ENCODE data around the gene CARD11. TPM values are rescaled to one million over a fixed set of nuclear protein-coding genes. Genes with fewer than 3 reads are reported as not detected.

Gene CARD11
- total RNA-seq, 3 donors from 2014 or later = 71.5 to 87.6 (median 87.5) TPM

GRCh38 chr7:2996141-2996540 is 47.5 kb downstream of the CARD11 start:
- DNase-seq = no peak
- Mint-ChIP-seq H3K9me3 (peaks cover 15% of the 10 kb centered on the region), H3K4me3 (no peak overlapping the region), H3K36me3 (ENCODE audit: insufficient read depth) (peaks cover 45% of the 10 kb centered on the region), H3K27me3 (ENCODE audit: low read depth) (no peaks in the 10 kb centered on the region), H3K4me1 (ENCODE audit: low read depth) (peaks cover 11% of the 10 kb centered on the region)
- ATAC-seq = no peak

DNA sequence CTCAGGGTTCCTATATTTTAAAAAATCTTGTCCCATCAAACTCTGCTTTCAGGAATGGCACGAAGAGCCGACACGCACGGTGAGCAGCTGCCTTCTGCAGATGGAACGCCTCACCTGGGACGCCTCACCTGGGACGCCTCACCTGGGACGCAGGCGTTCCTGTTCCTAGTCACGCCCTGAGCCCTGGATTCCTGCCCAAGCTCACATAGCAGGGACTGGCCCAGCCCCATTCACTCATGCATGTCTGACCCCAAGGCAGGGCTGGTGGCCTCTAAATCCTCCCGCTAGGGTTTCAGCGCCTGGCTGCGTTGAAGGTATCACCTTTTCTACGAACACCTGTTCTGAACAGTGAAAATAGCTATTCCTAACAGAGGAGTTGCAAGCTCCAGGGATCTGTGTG is 49.8 kb downstream of the CARD11 start:
- no peak for DNase-seq
- H3K36me3 Mint-ChIP-seq (ENCODE audit: insufficient read depth) = peaks cover 45% of the 10 kb centered on the region
- no peak overlapping the region for H3K4me3 Mint-ChIP-seq
- peaks cover 13% of the 10 kb centered on the region for H3K4me1 Mint-ChIP-seq (ENCODE audit: low read depth)
- H3K9me3 Mint-ChIP-seq = peaks cover 15% of the 10 kb centered on the region
- H3K27me3 Mint-ChIP-seq (ENCODE audit: low read depth) = no peaks in the 10 kb centered on the region
- ATAC-seq = no peak

DNA sequence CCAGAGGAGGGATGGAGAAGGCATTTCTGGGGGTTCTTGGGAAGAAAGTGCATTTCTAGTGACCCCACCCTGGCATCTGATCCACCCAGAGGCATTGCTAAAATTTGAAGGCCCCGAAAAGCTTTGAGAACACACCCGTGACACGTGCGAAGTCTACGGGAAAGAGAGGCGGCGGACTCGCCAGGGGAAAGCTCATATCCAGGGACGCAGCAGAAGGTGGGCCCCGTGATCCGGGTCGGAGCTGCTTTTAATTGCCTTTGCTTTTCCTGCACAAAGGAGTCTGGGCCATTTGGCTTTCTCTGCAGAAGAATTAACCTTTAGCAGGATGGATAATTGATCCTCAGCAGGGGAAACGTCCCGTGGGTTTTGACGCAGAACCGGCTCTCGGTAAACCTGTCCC is 50.3 kb downstream of the CARD11 start:
- peaks cover 47% of the 10 kb centered on the region for H3K36me3 Mint-ChIP-seq (ENCODE audit: insufficient read depth)
- H3K4me1 Mint-ChIP-seq (ENCODE audit: low read depth) = peaks cover 15% of the 10 kb centered on the region
- peaks cover 15% of the 10 kb centered on the region for H3K9me3 Mint-ChIP-seq
- no peak for ATAC-seq
- no peaks in the 10 kb centered on the region for H3K27me3 Mint-ChIP-seq (ENCODE audit: low read depth)
- no peak overlapping the region for H3K4me3 Mint-ChIP-seq
- no peak for DNase-seq

GRCh38 chr7:2990949-2991470 is 52.7 kb downstream of the CARD11 start:
- H3K36me3 Mint-ChIP-seq (ENCODE audit: insufficient read depth) = peaks cover 52% of the 10 kb centered on the region
- H3K27me3 Mint-ChIP-seq (ENCODE audit: low read depth) = no peaks in the 10 kb centered on the region
- H3K4me1 Mint-ChIP-seq (ENCODE audit: low read depth) = peaks cover 27% of the 10 kb centered on the region
- DNase-seq (no peak), ATAC-seq (no peak)
- H3K9me3 Mint-ChIP-seq = peaks cover 15% of the 10 kb centered on the region
- no peak overlapping the region for H3K4me3 Mint-ChIP-seq

GRCh38 chr7:2986561-2986960 is 57.1 kb downstream of the CARD11 start:
- Mint-ChIP-seq H3K9me3 (no peaks in the 10 kb centered on the region), H3K36me3 (ENCODE audit: insufficient read depth) (peaks cover 28% of the 10 kb centered on the region), H3K4me3 (no peak overlapping the region), H3K27me3 (ENCODE audit: low read depth) (no peaks in the 10 kb centered on the region), H3K4me1 (ENCODE audit: low read depth) (peaks cover 68% of the 10 kb centered on the region)
- DNase-seq (no peak), ATAC-seq (no peak)

DNA sequence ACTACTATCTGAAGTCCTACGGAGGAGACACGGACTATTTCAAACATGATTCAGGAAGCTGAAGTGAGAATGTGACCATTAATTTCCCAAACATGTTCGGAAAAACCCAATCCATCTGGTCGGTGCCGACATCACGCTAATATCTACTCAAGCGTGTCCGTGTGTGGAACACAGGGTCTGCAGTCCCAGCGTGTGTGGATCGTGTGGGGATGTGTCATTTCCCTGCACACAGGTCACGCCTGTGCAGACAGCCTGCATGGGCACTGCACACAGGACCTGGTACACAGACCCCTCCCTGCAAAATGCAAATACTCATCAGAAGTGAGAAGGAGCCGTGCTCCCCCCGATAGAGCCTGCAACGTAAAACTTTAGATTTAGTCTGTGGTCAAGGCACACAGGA is 57.8 kb downstream of the CARD11 start:
- Mint-ChIP-seq H3K4me1 (ENCODE audit: low read depth) (peaks cover 71% of the 10 kb centered on the region), H3K27me3 (ENCODE audit: low read depth) (no peaks in the 10 kb centered on the region), H3K36me3 (ENCODE audit: insufficient read depth) (peaks cover 31% of the 10 kb centered on the region), H3K4me3 (no peak overlapping the region), H3K9me3 (no peaks in the 10 kb centered on the region)
- ATAC-seq (no peak), DNase-seq (no peak)

DNA sequence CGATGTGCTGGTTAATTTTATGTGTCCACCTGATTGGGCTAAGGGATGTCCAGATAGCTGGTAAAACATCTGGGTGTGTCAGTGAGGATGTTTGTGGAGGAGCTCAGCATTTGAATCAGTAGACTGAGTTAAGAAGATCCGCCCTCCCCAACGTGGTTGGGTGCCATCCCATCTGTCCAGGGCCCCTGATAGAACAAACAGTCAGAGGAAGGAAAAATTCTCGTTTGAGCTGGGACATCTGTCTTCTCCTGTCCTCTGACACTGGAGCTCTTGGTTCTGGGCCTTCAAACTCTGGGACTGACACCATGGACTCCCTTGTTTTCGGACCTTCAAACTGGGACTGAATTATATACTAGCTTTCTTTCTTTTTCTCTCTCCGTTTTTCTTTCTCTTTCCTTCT is 59.6 kb downstream of the CARD11 start:
- H3K4me1 Mint-ChIP-seq (ENCODE audit: low read depth) = peaks cover 81% of the 10 kb centered on the region
- no peak for ATAC-seq

DNA sequence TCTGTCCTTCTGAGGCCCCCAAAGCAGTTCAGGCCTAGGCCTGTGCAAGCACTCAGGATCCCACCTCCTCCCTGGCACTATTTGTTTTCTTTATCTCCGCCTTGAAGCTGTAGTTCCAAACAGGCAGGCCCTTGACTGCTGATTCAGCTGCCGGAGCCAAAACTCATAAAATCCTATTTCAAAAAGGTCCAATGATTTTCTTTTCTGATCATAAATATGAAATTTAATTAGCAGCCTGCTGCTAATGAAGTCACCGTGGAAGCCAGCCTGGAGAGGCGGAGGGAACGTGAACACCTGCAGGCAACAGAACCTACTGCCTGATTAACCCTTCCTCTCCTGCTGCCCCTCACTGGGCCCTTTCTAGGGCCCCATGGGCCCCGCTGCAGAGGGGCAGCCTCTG is 60.1 kb downstream of the CARD11 start:
- no peaks in the 10 kb centered on the region for H3K27me3 Mint-ChIP-seq (ENCODE audit: low read depth)
- H3K9me3 Mint-ChIP-seq = no peaks in the 10 kb centered on the region
- peaks cover 85% of the 10 kb centered on the region for H3K4me1 Mint-ChIP-seq (ENCODE audit: low read depth)
- H3K36me3 Mint-ChIP-seq (ENCODE audit: insufficient read depth) = peaks cover 30% of the 10 kb centered on the region
- no peak for ATAC-seq
- H3K4me3 Mint-ChIP-seq = peak overlapping the region; percentile 11
- DNase-seq = no peak

More for the DNA sequence above, 59.6 kb downstream of the CARD11 start:
- no peak overlapping the region for H3K4me3 Mint-ChIP-seq
- H3K27me3 Mint-ChIP-seq (ENCODE audit: low read depth) = no peaks in the 10 kb centered on the region
- DNase-seq = no peak
- no peaks in the 10 kb centered on the region for H3K9me3 Mint-ChIP-seq
- H3K36me3 Mint-ChIP-seq (ENCODE audit: insufficient read depth) = peaks cover 30% of the 10 kb centered on the region

DNA sequence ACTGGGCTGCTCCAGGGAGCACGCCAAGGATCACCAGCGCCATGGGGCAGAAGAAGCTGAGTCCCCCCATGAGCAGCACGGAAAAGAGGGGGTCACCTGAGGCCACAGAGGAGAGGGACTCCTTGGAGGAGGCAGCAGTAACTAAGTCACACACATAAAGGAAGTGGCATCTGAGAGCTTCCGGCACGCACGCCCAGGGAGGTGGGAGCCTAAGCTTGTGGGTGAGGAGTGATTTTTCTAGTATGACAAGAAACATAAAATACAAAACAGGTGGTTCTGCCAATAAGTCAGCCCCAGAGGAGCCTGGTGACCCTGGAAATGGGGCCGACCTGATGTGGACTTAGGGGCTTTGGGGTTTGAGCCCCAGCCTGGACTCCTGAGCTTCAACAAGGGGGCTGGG is 60.8 kb downstream of the CARD11 start:
- Mint-ChIP-seq H3K27me3 (ENCODE audit: low read depth) (no peaks in the 10 kb centered on the region), H3K36me3 (ENCODE audit: insufficient read depth) (peaks cover 24% of the 10 kb centered on the region), H3K4me1 (ENCODE audit: low read depth) (peaks cover 84% of the 10 kb centered on the region), H3K4me3 (peak overlapping the region; percentile 19), H3K9me3 (no peaks in the 10 kb centered on the region)
- ATAC-seq (peak in 1 of 2 donors; percentile 20), DNase-seq (peak; percentile 51)

DNA sequence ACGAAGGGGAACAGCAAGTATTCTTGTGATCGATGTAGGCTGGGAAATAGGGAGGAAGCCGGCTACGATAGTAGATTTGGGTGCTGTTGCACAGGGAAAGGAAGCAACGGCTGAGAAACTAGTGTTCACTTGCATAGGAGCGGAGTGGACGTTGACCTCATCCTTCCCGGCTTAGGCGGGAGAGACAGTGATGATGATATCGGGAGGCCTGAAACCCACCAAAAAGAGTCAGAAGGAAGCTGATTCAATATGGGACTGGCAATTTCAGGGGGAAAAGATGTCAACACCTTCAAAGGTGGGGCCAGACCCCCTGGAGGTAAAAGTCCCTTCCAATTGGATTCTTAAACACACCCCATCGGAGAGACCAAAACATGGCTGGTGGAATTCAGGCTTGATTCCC is 61.3 kb downstream of the CARD11 start:
- H3K4me1 Mint-ChIP-seq (ENCODE audit: low read depth) = peaks cover 86% of the 10 kb centered on the region

GRCh38 chr7:2981103-2981480 is 62.6 kb downstream of the CARD11 start:
- ATAC-seq (no peak), DNase-seq (no peak)
- no peak overlapping the region for H3K4me3 Mint-ChIP-seq
- H3K4me1 Mint-ChIP-seq (ENCODE audit: low read depth) = peaks cover 79% of the 10 kb centered on the region
- no peaks in the 10 kb centered on the region for H3K27me3 Mint-ChIP-seq (ENCODE audit: low read depth)
- H3K36me3 Mint-ChIP-seq (ENCODE audit: insufficient read depth) = peaks cover 17% of the 10 kb centered on the region
- no peaks in the 10 kb centered on the region for H3K9me3 Mint-ChIP-seq

More for the DNA sequence above, 61.3 kb downstream of the CARD11 start:
- DNase-seq (no peak), ATAC-seq (no peak)
- Mint-ChIP-seq H3K9me3 (no peaks in the 10 kb centered on the region), H3K27me3 (ENCODE audit: low read depth) (no peaks in the 10 kb centered on the region), H3K4me3 (peak overlapping the region; percentile 19), H3K36me3 (ENCODE audit: insufficient read depth) (peaks cover 24% of the 10 kb centered on the region)

DNA sequence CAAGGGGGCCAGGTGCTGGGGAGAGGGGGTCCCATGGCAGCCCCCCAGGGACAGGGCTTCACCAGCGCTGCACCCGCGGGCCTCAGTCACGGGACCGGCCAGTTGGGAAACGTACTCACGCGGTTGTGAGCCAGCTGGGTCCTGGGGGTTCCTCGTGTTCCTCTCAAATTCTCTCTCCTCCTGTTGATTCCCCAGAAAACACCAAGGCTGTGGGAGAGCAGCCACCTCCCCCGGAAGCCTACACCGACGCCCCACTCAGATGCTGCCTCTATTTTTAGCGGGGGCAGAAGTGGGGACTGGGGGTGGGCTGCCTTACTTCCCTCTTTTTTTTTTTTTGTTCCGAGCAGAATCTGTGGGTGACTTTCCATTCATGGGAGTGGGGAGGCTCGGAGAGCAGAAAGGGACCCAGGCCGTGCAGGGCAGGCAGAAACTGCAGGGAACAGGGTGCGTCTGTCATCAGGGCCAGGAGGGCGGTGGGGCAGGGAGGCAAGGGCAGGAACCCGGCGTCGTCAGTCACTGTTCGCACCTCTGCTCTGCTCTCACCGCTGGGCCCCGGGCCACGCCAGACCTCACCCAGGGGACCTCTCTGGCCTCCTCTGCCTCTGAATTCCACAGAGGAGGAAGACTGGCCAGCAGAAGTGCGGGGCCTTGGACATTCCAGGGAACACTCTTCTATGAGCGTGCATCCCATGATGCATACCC is 63.1 kb downstream of the CARD11 start:
- Mint-ChIP-seq H3K4me3 (peak overlapping the region; percentile 53), H3K4me1 (ENCODE audit: low read depth) (peaks cover 76% of the 10 kb centered on the region), H3K27me3 (ENCODE audit: low read depth) (no peaks in the 10 kb centered on the region), H3K9me3 (no peaks in the 10 kb centered on the region), H3K36me3 (ENCODE audit: insufficient read depth) (peaks cover 19% of the 10 kb centered on the region)
- ATAC-seq (no peak), DNase-seq (no peak)

GRCh38 chr7:2979951-2980350 is 63.7 kb downstream of the CARD11 start:
- peaks cover 21% of the 10 kb centered on the region for H3K36me3 Mint-ChIP-seq (ENCODE audit: insufficient read depth)
- no peaks in the 10 kb centered on the region for H3K27me3 Mint-ChIP-seq (ENCODE audit: low read depth)
- H3K9me3 Mint-ChIP-seq = no peaks in the 10 kb centered on the region
- ATAC-seq (no peak), DNase-seq (no peak)
- peak overlapping the region; percentile 53 for H3K4me3 Mint-ChIP-seq
- H3K4me1 Mint-ChIP-seq (ENCODE audit: low read depth) = peaks cover 72% of the 10 kb centered on the region

DNA sequence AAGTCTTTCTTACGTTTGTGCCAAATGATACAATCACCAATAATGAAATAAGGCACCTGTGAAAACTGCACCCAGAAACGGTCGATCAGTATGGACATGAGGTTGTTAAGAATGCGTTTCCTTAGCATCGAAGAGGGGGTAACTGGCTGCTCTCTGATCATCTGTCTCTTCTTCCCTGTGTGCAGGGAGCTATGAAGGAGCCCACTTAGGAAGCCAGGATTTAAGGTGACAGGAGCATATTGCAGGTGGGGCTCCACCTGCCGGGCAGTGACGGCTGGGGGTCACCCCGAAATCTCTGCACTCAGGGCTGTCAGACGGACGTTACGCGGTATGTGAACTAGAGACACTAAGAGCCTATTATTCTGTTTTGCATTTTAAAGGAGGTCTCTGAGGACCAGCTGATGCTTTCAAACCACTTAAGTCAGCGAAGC is 64.5 kb downstream of the CARD11 start:
- ATAC-seq = no peak

GRCh38 chr7:2978408-2978807 is 65.3 kb downstream of the CARD11 start:
- Mint-ChIP-seq H3K9me3 (no peaks in the 10 kb centered on the region), H3K4me1 (ENCODE audit: low read depth) (peaks cover 62% of the 10 kb centered on the region), H3K4me3 (peak overlapping the region; percentile 73), H3K36me3 (ENCODE audit: insufficient read depth) (peaks cover 25% of the 10 kb centered on the region), H3K27me3 (ENCODE audit: low read depth) (no peaks in the 10 kb centered on the region)
- ATAC-seq (peak; percentile 90 to 91), DNase-seq (peak; percentile 78)

More for the DNA sequence above, 64.5 kb downstream of the CARD11 start:
- no peak for DNase-seq
- Mint-ChIP-seq H3K9me3 (no peaks in the 10 kb centered on the region), H3K4me3 (peak overlapping the region; percentile 73), H3K4me1 (ENCODE audit: low read depth) (peaks cover 67% of the 10 kb centered on the region), H3K27me3 (ENCODE audit: low read depth) (no peaks in the 10 kb centered on the region), H3K36me3 (ENCODE audit: insufficient read depth) (peaks cover 21% of the 10 kb centered on the region)
